ENCODE data around the gene RMND5B.
"Not testable (repeated sequence)": the region's sequence is repeated elsewhere in the genome, so short reads cannot be mapped to it uniquely, and the experiment has no call there.

The RMND5B gene

DNA sequence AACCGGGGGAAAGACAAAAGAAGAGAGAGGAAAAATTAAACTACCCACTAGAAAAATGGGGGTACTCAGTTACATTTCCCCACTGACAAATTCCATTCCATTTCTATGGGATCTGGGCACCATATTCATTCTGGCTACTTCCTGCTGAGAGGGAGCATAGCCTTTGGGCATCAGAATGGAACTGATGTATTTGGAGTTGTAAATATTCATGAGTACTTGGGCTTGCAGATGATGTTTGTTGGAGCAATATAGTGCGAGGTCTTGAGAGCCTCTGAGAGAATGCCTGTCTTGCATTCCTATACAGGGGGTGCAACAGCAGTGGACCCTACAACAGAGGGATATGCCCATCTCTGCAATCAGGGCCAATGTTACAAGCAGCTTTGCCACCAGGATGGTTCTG, 39.6 kb downstream of the RMND5B start:
- DNase-seq (ENCODE audit: low read depth), result no peak

DNA sequence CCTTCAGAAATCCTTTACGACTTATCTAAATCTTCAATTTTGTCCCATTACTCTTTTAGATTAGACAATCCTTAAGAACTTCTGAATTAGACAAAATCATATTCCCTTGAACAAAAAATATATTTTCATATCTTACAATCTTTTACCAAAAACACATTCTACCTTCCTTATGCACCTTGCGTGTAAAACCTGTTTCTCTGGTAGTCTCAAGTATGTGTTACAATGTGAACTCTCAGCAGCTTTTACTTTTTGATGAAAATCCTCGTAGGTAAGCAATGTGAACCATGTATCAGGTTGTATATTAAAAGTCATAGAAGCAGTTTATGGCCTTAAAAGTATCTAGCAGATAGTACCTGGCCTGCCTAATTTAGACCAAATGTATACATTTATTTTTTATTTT, 43.6 kb downstream of the RMND5B start:
- no peak for DNase-seq (ENCODE audit: low read depth)

DNA sequence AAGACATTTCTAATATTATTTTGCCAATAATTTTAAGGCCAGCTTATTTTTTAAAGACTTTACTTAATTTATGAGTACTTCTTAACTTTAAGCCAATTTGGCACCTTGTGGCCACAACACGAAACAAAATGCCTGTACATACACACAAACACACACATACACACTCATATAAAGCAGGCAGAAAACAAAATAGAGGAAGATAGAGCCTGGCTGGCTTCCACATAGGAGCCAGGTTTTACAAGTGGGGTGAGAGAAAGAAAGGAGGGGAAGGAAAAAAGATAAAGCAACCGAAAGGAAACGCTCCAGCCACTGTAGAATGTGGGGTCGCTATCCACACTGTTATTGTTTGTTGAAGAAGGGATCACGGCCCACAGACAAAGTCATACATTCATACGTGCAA, 46.0 kb downstream of the RMND5B start:
- no peak for DNase-seq (ENCODE audit: low read depth)

DNA sequence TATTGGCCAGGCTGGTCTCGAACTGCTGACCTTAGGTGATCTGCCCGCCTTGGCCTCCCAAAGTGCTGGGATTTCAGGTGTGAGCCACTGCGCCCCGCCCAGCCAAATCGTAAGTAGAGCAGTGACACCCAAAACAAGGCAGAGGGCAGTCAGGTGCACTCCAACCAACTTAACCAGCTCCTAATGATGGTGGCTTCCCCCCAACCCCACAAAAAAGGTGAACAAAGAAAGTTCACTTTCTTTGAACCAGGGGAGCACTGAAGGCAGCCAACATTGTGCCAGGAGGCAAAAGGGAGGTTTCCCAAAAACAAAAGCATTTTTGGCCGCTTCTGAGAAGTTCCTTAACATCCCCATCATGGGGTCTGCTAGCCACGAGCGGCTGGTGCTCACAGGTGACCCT, 46.8 kb downstream of the RMND5B start:
- no peak for DNase-seq (ENCODE audit: low read depth)

DNA sequence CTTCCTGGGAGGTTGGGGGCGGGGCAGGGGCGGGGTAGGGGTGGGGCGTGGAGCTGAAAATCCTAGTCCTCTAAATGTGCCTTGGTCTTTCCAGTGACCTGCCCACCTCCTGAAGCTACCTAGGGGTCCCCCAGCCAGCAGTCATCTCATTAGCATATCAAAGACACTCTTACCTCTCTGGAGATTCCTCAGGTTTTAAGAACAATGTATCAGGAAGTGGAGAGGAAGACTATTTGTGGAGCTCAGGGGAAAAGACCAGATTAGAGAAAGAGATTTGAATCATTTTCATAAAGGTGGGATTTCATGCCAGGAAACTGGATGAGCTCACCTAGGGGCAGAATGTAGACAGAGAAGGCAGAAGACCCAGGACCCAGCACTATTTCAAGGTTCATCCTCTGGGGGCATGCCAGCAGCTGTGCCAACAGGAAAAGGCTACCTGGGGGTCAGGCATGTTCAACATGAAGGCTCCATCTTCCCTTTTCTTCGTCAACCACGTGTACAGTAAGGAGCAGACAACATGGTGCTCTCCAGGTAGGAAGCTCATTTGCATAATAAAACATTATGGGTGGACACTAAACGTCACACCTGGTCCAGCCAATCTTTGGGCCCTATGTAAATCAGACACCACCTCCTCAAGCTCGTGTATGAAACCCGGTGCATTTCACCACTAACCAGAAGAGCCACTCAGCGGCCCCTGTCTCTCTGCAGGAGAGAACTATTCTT, 49.5 kb downstream of the RMND5B start:
- no peak for DNase-seq (ENCODE audit: low read depth)

DNA sequence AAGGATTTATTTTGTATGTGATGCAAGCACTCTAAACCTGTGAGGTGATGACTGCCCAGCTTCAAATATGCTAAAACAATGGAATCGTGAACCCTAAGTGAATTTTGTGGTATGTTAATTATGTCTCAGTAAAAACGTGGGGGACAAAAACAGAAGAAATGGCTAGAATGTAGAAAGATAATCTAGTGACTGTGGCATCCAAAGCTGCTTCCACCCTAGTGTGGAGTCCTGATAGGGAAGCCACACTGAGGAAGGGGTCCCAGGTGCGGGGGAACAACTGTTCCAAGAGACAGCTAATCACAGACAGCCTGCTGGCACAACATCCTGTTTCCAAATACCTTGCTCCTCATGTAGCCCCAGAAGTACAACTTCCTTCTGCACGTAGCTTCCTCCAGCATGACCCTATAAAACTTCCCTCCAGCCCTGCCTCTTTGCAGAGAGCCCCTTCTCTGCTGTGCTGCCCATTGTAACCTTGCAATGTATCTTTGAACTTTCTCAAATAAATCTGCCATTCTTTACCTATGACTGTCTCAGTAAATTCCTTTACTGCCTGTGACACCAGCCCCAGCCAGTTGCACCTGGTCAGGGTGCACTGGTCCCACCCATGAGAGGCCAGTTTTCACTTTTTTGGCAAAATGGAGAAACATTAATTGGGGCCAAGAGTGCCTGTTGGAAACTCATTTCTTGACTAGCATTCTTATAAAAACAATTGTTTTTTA, 51.5 kb downstream of the RMND5B start:
- no peak for DNase-seq (ENCODE audit: low read depth)

DNA sequence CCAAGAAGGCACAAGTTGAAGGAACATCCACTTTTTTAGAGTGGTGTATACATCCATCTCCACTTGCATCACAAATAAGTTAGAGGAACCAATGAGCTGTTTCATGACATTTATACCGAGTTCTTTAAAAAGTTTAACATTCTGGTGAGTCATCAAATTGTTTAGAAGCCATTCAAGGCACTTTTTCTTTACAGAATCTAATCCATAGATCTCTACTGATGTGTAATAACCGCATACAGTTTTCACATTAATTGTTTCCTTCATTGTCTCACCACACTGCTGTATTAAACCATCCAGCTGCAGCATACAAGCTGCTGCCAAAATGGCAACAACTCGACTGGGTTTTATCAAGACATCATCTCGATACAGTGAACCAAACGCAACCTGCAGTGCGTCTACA, 55.6 kb downstream of the RMND5B start:
- DNase-seq (ENCODE audit: low read depth), result no peak

DNA sequence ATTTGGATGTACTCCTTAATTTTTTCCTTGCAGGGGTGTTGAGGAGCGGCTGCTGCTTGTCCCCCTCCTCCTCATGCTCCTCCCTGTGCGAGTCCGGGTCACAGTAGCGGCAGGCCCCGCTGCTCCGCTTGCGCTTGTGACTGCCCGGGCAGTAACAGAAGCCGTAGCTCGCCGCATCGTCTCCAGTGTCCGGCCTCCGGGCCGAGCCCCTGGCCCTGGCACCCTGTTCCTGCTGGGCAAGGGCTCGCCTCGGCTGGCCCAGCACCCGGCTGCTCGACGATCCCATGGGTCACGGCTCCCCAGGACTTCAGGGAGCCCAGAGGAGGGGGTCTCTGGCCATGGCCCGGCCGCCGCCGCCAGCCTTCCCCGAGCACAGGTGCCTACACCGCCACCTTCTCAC, 56.2 kb downstream of the RMND5B start, which contains the start of gene GMCL2:
Gene GMCL2, minus strand, starts transcription at position 358 of the 400 bp plus-strand sequence. Its CDS starts 72 bp downstream, at position 286.
- DNase-seq (ENCODE audit: low read depth), result no peak

DNA sequence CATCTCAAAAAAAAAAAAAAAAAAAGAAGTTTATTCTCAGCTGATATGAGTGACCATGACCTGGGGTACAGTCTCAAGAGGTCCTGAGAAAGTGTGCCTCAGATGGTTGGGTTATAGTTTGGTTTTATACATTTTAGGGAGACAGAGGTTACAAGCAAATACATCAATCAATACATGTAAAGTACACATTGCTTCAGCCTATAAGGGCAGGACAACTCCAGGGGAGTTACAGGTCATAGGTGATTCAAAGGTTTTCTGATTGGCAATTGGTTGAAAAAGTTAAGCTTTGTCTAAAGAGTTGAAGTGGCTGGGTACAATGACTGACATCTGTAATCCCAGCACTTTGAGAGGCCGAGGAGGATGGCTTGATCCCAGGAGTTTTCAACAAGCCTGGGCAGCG, 58.6 kb downstream of the RMND5B start:
- no peak for DNase-seq (ENCODE audit: low read depth)

DNA sequence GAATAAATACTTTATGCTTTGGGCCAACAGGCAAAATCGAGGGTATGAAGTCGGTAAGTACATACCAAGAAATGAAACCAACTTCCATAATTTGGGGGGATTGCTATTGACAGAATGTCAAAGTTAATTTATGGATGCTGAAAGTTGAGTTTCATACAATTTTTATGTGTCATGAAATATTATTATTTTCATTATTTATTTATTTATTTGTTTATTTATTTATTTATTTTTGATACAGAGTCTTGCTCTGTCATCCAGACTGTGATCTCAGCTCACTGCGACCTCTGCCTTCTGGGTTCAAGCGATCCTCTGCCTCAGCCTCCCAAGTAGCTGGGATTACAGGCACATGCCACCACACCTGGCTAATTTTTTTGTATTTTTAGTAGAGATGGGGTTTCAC, 60.8 kb downstream of the RMND5B start:
- DNase-seq (ENCODE audit: low read depth), result no peak

DNA sequence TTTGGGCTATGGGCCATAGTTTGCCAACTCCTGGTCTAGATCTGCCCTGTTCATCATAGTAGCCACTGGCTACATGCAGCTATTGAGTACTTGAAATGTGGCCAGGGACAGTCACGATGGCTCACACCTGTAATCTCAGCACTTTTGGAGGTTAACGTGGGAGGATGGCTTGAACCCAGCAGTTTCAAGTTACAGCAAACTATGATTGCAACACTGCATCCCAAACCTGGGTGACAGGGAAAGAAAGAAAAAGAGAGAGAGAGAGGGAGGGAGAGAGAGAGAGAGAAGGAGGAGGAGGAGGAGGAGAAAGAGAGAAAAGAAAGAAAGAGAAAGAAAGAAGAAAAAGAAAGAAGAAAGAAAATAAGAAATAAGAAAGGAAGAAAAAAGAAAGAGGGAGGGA, 61.4 kb downstream of the RMND5B start:
- no peak for DNase-seq (ENCODE audit: low read depth)

DNA sequence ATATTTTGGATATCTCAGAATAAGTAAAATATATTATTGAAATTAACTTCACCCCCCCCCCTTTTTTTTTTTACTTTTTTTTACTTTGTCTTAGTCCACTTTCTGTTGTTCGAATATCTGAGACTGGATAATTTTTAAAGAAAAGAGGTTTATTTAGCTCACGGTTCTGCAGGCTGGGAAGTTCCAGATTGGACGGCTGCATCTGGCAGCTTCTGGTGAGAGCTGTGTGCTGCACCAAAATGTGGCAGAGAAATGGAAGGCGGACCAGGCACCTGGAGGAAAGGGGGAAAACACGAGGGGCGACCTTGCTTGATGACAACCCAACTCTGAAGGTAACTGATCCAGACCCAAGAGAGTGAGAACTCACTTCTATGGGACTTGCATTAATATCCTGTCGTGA, 62.0 kb downstream of the RMND5B start:
- no peak for DNase-seq (ENCODE audit: low read depth)

DNA sequence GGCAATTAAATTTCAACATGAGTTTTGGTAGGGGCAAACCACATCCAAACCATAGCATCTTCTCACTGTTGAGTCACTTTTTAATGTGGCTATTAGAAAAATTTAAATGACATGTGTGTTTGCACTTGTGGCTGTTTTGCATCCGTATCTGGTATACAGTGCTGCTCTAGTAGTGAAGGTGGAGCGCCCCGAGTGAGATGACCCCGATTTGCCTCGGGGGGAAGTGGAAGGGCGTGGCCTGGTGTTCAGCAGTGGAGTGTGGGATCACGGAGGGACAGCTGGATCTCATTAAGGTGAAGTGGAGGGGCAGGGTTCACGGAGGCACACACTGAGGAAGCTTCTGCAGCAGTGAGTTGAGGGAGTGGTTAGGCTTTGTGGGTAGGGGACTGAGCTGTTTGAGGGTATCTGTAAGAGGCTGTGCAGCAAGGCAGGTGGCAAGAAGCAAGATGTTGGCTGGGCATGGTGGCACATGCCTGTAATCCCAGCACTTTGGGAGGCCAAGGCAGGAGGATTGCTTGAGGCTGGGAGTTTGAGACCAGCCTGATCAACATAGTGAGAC, 62.5 kb downstream of the RMND5B start:
- no peak for DNase-seq (ENCODE audit: low read depth)

DNA sequence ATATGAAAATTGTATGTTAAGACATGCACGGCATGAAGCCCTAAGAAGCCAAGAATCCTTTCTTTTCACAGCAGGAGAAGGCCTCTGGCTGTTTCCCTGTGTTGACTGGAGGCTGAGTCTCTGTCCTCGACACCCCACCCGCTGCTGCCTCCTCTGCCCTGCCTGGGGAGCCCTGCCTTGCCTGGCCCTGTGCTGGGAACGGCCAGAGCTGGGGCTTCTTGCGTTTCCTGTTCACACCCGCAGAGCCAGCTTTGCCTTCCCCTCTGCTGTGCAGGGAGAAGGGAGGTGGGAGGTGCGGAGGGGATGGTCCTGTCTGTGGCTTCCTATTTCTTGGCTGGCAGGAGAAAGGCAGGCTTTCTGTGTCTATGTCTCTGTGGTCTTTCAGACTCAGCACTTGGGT, 63.2 kb downstream of the RMND5B start:
- DNase-seq (ENCODE audit: low read depth), result no peak

DNA sequence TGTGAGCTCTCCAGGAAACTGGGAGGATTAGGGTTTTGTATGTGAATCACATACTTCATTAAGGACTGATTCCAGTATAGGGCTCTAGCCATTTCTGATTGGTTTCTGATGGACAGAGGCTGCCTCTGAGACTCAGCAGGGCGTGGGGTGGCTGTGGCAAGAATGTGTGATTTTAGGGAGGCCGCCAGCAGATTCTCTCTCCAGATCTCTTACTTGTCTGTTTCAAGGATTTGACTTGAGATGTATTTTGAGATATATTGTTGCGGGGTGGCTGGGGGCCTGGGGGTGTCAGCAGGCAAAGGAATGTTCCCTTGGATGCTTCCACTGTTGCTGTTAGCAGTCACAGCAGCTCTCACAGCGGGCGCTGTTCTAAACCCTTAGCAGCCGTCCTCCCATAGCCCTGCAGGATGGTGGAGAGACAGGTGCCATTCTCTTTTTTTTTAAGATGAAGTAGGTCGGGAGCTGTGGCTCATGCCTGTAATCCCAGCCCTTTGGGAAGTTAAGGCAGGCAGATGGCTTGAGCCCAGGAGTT, 65.5 kb downstream of the RMND5B start:
- no peak for DNase-seq (ENCODE audit: low read depth)

DNA sequence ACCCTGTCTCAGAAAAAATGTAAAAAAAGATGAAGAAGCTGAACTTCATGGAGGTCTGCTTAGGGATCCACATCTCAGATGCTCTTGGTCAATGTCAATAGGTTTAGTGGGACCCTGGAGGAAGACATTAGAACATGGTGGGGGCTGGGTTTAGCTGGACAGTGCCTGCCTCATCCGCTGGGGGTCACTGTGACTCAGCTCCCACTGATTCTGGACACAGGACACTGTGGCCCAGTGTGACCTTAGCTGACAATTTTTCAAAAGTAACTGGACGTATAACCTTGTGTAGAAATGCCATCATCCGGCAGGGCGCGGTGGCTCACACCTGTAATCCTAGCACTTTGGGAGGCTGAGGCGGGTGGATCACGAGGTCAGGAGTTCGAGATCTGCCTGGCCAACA, 66.2 kb downstream of the RMND5B start:
- no peak for DNase-seq (ENCODE audit: low read depth)

DNA sequence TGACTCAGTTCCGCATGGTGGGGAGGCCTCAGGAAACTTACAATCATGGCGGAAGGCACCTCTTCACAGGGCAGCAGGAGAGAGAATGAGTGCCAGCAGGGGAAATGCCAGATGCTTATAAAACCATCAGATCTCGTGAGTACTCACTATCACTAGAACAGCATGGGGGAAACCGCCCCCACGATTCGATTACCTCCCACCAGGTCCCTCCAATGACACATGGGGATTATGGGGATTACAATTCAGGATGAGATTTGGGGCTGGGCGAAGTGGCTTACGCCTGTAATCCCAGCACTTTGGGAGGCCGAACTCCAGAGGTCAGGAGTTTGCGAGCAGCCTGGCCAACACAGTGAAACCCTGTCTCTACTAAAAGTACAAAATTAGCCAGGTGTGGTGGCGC, 67.3 kb downstream of the RMND5B start:
- not testable (repeated sequence) for DNase-seq (ENCODE audit: low read depth)

DNA sequence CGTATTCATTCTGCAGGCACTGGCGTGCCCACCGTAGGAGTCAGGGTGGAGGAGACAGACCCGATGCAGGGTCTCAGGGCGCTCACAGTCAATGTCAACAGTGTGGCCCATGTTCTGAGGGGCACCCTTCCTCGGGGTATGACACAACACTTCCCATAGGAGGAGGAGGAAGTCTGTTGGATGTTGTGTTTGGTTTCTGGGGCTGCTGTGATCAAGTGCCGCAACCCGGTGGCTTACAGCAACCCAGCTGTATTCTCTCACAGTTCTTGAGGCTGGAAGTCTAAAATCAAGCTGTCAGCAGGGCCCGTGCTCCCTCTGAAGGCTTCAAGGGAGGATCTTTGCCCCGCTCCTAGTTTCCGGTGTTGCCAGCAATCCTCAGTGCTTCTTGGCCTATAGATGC, 67.9 kb downstream of the RMND5B start:
- no peak for DNase-seq (ENCODE audit: low read depth)

DNA sequence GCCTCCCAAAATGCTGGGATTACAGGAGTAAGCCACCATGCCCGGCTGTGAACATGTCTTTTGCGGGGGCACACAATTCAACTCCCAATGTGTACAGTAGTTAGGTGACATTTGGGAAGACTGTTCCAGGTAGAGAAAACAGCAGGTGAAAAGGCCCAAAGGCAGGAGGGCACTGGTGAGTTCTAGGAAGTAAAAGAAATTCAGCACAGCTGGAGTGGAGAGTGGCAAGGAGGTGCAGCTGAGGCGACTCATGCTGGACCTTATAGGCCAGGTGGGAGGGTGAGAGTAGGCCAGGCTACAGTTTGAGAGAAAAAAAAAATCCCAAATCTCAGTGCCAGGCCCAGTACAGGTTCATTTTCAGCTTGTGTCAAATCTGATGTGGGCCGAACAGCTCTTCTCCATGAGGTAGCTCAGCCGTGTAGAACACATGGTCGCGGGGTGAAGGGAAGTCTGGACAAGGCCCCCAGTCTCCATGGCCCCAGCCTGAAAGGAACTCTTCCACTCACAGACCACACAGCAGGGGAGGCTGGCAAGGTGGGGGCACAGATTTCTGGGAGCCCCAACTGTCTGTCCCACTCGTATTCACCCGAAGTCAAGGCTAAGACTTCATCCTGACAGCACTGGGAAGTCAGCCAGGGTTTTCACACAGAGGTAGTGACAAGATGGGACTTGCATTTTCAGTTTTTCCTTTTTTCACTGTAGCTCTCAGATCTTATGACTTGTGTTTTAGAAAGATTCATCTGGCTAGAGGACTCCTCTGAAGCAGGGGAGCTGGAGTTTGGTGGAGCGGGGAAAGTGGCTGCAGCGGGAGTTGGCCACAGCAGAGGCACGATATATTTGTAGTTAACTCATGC, 69.0 kb downstream of the RMND5B start:
- no peak for DNase-seq (ENCODE audit: low read depth)
